BJ (cell line): ENCODE results near the gene DHX57. TPM values are rescaled to one million over a fixed set of nuclear protein-coding genes. Genes with fewer than 3 reads are reported as not detected.

Experiments used
- CTCF ChIA-PET: fragments of 350-600 bp; formaldehyde crosslinking; extraction: SDS; loops from one replicate; lab custom pipeline; 2021; ENCODE audit warnings: antibody characterized with exemption, inconsistent platforms; lab: Yijun Ruan, JAX
- POLR2A ChIA-PET: fragments of 300-600 bp; sonication (Branson Sonifier 250); formaldehyde crosslinking; extraction: SDS; loops from one replicate; lab custom pipeline; 2021; ENCODE audit warnings: antibody characterized with exemption; lab: Charles Lee
- DNase-seq: peaks from one replicate; pipeline ENCODE4 v3.0.0-alpha.2; 2011; ENCODE audit warnings: low read depth
- H3K27me3 ChIP-seq: 2 replicates; pipeline ENCODE4 v1.6.0; 2011; ENCODE audit warnings: low read length; ENCODE audit not compliant: control insufficient read depth, insufficient read depth
- H3K36me3 ChIP-seq: 2 replicates; pipeline ENCODE4 v1.5.1; 2011; ENCODE audit warnings: low read length; ENCODE audit not compliant: control insufficient read depth, insufficient read depth
- H3K4me3 ChIP-seq: 2 replicates; pipeline ENCODE4 v1.5.1; 2011; ENCODE audit warnings: low read depth, mild to moderate bottlenecking, control low read depth, low read length
- CTCF ChIP-seq: IDR thresholded peaks from 2 replicates; pipeline ENCODE4 v1.5.1; 2011; ENCODE audit warnings: low read depth, mild to moderate bottlenecking, control low read depth, inconsistent platforms, low read length, moderate library complexity; ENCODE audit not compliant: insufficient read depth
- polyA plus RNA-seq: library from polyadenylated mRNA; depleted of rRNA; stranded (reverse); fragments of >200 nt; gene quantifications from 2 replicates; pipeline ENCODE4 v1.2.3, GENCODE V29; 2011; rRNA removed
- small RNA-seq: library from RNA; depleted of rRNA; stranded (forward); fragments of <200 nt; gene quantifications from one replicate; pipeline ENCODE3, GENCODE V24; 2012; ENCODE audit warnings: low replicate concordance, low read depth; ENCODE audit not compliant: insufficient read length

DHX57 gene
- polyA plus RNA-seq, 1 experiment, result 10.0 TPM

GRCh38 chr2:38748391-38748790 is 127.3 kb downstream of the DHX57 start:
- TF ChIP-seq CTCF, result no peak
- ChIA-PET POLR2A (no interaction called here), CTCF (interaction anchor here (0.5 to 1.7 kb wide), 7 partner anchors 9 to 433 kb away, joined by 3 to 8 read pairs (median 4); no protein-coding TSS in a partner anchor)
- no peak for DNase-seq
- Histone ChIP-seq H3K4me3 (no peak overlapping the region), H3K36me3 (peaks cover 19% of the 10 kb centered on the region), H3K27me3 (no peaks in the 10 kb centered on the region)

GRCh38 chr2:38747819-38748218 is 127.9 kb downstream of the DHX57 start:
- Histone ChIP-seq H3K36me3 (peaks cover 21% of the 10 kb centered on the region), H3K27me3 (no peaks in the 10 kb centered on the region), H3K4me3 (no peak overlapping the region)
- TF ChIP-seq CTCF, result no peak
- ChIA-PET CTCF (interaction anchor here (0.5 to 1.7 kb wide), 10 partner anchors 8 to 496 kb away, joined by 3 to 8 read pairs (median 4); no protein-coding TSS in a partner anchor), POLR2A (no interaction called here)
- DNase-seq, result no peak

Small RNAs within 50 kb of the gene (small RNA-seq; reads per million reads assigned to genes)
- gene RNU6-851P, result not detected

Other genes with a start within 250 kb of the DHX57 start
- 9.6 and 10.1 TPM in 2 replicates for gene GALM, start 209.8 kb downstream of the DHX57 start, polyA plus RNA-seq
- 110 and 172 TPM in 2 replicates for gene SRSF7, start 124.6 kb downstream of the DHX57 start, polyA plus RNA-seq
- 5.4 and 13.7 TPM in 2 replicates for gene GEMIN6, start 97.7 kb downstream of the DHX57 start, polyA plus RNA-seq
- 10.7 and 20.3 TPM in 2 replicates for gene MORN2, start within 50 bp of the DHX57 start, polyA plus RNA-seq
- 0.23 and 0.31 TPM in 2 replicates for gene ARHGEF33, start 13.9 kb upstream of the DHX57 start, polyA plus RNA-seq
- gene SOS1, start 245.1 kb upstream of the DHX57 start, polyA plus RNA-seq, result 12.9 and 23.3 TPM in 2 replicates